ENCODE measurements around the gene HOXC4.

Gene HOXC4

DNA sequence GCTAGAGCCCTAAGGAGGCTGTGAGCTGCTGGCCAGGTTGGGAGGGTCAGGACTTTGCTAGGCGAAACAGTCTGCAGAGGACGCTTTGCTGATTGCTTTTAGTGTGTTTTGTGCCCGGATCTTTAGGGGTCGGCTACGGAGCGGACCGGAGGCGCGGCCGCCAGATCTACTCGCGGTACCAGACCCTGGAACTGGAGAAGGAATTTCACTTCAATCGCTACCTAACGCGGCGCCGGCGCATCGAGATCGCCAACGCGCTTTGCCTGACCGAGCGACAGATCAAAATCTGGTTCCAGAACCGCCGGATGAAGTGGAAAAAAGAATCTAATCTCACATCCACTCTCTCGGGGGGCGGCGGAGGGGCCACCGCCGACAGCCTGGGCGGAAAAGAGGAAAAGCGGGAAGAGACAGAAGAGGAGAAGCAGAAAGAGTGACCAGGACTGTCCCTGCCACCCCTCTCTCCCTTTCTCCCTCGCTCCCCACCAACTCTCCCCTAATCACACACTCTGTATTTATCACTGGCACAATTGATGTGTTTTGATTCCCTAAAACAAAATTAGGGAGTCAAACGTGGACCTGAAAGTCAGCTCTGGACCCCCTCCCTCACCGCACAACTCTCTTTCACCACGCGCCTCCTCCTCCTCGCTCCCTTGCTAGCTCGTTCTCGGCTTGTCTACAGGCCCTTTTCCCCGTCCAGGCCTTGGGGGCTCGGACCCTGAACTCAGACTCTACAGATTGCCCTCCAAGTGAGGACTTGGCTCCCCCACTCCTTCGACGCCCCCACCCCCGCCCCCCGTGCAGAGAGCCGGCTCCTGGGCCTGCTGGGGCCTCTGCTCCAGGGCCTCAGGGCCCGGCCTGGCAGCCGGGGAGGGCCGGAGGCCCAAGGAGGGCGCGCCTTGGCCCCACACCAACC is 23.9 kb upstream of the HOXC4 start:
- no peak for DNase-seq

DNA sequence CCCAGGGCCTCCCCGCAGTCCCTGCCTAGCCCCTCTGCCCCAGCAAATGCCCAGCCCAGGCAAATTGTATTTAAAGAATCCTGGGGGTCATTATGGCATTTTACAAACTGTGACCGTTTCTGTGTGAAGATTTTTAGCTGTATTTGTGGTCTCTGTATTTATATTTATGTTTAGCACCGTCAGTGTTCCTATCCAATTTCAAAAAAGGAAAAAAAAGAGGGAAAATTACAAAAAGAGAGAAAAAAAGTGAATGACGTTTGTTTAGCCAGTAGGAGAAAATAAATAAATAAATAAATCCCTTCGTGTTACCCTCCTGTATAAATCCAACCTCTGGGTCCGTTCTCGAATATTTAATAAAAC is 23.2 kb upstream of the HOXC4 start:
- no peak for DNase-seq

DNA sequence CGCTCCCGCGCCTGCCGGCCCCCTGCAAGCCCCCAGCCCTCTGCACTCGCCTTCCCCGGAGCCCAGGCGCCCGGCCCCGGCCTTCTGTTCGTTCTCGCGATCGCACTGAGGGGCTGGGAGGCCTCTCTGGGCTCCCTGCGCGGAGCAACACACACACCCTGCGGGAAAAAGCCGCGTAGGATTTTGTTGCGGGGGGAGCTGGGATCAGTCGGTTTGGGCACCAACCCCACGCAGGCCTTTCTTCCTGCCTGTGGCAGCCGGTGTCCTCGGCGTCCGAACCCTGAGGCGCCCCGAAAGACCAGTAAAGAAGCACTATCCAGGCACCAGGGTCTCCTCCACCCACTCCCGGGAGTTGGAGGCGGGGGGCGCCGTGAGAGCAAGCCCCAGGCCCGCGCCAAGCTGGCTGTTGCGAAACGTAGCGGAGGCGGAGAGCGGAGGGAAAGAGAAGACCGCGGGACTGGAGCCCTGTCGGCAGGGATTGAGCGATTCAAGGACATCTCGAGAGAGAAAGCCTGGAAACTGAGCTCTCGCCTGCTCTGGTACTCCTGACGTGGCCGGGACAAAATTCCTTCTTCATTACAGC is 22.7 kb upstream of the HOXC4 start:
- DNase-seq, result no peak

DNA sequence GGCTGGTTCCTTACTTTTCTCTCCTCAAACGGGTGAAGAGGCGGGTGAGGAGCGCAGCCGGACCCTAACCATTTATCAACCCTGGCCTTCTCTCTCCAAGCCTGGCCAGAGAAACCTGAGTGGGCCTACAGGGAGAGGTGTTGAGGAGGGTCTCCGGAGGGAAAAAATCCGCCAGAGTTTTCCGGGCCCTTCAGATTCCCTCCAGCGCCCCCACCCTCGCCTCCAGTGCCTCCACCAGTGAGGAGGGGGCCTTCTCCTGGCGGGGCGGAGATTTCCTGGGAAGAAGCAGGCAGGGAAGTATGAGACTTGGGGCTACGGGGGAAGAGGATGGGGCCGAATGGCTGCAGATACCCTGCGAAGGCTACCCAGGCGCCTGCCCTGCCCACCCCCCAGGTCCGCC is 22.2 kb upstream of the HOXC4 start:
- DNase-seq, result no peak

DNA sequence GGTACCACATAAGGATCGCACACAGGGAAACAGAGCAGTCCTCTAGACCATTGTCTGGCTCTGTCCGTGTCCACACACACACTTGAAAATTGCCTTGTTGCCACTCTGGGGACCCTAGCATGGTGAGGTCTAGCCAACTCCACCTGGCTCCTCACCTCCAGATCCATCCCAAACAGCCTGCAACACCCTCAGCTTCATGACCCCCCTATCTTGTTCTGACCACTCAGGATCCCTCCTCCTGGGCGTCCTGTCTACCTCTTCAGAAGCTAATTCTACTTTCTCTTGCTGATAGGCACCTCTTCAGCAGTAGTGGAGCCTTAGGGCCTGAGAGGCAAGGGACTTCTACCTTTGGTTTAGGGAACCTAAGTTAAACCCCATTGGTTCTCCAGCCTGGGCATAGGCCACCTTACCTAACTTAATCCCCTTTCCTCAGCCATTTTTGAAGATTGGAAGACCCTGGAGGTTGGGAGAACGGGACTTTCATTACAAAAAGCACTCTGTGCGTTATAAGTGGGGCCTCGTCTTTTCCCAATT is 21.5 kb upstream of the HOXC4 start:
- DNase-seq, result no peak

DNA sequence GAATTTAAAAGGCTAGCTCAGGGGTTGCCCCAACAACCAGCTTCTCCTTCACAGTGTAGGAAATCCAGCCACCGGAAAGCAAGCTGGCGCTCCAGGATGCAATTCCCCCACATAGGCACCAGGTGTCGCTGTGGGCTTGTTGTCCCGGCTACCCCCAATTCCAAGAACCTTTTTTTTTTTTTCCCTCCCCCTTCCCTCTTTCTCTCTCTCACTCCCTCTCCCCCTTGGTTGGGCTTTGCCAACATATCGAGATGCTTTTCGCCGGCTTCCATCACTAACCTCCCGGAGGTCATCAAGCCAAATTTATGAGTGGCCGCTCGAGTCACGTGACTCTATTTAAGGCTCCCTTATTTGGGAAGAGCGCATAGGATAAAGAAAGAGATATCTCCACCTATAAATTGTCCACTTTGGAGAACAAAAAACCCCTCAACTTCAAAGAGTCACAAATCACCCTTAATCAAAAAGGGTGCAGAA is 21.0 kb upstream of the HOXC4 start, which contains the start of gene HOXC5:
Gene HOXC5 (plus strand): TSS at position 424 of the 474 bp plus-strand sequence. CDS start 73 bp downstream, outside the sequence.
- peak; percentile 71 for DNase-seq

DNA sequence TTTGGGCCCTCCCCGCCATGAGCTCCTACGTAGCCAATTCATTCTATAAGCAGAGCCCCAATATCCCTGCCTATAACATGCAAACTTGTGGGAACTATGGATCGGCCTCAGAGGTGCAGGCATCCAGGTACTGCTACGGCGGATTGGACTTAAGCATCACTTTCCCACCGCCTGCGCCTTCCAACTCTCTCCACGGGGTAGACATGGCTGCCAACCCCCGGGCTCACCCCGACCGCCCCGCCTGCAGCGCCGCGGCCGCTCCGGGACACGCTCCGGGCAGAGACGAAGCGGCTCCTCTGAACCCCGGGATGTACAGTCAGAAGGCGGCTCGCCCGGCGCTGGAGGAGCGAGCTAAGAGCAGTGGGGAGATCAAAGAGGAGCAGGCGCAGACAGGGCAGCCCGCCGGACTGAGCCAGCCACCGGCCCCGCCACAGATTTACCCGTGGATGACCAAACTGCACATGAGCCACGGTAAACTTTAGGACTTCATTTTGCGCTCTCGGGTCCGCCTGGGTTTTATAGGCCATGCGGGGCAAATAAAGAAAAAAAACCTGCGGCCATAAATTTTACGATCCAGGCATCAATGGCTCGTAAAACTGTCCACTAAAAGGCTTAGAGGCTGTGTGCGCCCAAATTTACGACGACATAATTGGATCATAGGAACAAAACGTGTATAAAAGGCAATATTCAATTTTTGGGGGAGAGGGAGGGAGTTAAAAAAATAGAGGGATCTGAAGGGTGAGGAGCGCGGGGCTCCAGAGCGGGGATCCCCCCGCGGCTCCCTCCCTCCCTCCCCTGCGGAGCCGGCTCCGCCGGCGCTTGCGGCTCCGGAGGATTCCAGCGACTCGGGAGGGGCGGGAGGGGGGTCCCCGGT is 20.3 kb upstream of the HOXC4 start:
- DNase-seq, result no peak

DNA sequence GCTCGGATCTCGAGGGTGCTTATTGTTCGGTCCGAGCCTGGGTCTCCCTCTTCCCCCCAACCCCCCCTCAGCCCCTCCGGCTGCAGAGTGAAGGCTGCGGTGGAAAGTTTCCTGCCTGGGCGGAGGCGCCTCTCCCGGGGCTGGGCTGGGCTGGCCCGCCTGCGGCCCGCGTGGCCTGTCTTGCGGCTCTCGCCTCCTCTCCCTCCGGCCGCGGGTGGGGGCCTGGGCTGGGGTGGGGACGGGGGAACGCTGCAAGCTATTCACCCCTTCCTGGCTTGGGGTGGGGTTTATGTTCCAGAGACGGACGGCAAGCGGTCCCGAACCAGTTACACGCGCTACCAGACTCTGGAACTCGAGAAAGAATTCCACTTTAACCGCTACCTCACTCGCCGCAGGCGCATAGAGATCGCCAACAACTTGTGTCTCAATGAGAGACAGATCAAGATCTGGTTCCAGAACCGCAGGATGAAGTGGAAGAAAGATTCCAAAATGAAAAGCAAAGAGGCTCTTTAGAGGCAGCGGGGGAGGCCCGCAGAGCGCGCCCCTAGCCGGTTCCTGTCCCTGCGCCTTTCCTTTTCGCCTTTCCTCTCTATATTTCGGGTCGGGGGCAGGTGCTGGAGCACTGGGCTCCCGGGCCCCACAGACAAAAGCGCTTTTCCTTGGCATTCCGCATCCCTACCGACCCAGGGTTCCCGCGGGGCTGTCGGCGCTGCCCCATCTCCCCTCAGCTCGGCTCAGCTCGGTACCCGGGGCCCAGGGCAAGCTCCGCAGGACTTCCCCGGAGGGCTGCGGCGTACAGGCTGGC is 19.5 kb upstream of the HOXC4 start:
- no peak for DNase-seq

DNA sequence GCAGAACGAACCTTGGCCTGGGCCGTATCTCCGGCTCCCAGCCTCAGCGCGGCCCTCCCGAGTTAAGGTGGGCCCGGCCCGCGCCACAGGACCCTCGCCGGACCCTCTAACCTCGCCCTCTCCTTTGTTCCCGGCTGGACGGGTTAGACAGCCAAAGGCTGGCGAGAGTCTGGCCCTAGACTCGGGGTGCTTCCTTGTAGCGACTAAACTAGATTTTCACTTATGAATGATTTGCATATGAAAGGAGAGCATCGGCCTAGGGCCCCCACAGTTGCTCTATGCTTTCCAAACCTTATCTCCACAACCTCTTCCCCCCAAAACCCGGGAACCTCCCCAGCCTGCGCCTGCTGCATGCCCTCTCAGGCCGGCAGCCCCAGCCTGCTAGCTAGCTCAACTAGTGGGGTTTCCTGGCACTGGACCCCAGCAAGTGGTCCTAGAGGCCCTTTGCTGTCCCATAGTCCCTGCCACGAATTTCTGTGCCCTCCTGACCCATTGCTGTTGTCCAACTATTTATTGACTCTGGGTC is 18.8 kb upstream of the HOXC4 start:
- no peak for DNase-seq

DNA sequence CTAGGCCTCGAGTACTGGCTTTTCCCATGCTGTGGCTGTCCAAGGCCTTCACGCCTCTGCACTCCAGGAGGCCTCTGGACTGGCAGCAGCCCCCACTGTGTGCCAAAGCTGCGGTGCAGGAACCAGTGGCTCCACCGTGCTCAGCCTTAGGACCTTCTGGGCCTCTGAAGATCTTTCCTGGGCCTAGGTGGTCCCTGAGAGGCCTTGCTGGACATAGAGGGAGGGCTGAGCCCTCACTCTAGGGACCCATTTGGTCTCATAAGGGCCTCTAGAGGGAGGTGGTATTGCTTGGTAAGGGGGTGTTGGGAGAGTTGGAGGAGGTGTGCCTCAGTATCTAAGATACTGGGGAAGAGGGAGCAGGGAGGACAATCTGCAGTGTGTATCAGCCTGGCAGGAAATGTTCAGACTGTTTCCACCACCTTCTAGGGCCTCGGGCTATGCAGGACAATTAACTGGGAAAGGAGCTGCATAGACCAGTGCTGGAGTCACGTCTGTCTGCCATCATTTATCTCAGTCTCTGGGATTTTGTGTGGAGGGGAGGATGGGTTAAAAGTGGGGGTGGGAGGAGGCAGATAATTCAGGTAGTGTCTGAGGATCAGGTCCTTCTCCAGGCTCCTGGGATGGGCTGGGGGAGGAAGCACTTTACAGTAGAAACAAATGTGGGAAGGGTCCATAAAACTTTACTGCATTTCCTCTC is 17.9 kb upstream of the HOXC4 start:
- DNase-seq, result no peak

DNA sequence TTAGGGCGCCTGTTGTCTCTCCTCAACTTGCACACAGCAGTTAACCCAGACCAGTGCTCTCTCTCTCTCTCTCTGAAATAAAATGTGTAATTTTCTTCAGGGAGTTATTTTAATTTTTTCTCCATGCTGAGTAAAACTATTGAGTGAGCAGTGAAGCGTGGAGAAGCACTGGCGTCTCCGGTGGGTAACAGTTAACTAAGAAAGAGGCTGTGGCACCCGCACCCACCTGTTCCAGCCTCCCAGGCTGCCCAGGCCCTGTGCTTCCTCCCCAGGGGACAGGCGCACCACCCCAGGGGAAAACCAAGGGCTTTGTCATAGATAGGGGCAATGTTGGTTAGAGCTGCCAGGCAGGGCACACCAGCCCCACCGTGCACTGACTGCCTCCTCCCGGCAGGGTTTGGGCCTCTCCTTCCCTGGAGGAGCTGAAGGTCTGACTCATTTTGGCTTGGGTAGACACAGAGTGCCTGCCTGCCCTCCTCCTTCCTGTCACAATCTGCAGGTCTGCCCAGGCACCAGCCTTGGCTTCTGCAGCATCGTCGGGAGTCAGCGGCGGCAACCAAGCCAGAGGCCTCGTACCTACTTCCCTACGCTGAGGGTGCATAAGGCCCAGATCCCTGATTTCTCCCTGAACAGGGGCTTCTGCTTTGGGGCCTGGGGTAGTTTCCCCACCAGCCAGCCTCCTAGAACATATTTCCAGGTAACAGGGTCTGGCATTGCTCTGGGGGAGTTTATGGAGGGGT is 16.8 kb upstream of the HOXC4 start:
- DNase-seq, result no peak

DNA sequence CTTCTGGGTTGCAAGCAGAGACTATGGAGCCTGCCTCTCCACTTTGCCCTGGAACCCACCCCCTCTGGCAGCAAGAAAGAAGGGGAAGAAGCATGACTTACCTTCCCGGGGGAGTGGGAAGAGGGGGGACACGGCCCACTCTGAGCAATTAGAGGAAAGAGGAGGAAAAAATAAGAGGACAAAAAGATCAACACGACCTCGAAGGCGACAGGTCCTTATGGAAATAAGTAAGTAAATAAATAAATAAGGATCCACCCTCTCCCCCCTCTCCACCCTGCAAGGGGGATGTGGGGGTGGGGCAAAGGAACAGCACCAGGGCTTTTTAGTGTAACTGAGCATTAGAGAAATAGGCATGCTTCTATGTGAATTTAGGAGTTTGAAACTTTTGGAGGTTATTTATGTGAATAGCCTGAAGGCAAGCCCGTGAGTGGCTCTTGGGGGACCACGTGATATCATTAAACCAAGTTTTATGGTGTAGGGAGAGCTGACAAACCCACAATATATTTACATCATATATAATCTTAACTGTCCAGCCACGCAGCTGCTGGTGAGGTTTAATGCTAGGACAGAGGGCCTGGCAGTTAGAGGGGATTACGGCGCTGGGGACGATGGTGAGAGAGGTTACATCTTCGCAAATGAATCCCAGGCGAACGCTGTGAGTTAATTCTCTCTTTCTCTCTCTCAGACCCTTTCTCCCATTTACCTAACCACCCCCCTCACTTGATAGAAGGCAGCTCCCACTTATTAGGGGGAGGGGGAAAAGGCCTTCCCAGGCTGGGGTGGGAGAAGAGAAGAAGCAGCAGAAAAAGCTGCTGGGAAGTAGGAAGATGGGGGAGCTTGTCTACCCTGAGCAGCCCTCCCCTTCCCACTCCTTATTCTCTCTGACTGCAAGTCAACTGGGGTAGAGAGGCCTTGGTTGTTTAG is 16.0 kb upstream of the HOXC4 start:
- no peak for DNase-seq

DNA sequence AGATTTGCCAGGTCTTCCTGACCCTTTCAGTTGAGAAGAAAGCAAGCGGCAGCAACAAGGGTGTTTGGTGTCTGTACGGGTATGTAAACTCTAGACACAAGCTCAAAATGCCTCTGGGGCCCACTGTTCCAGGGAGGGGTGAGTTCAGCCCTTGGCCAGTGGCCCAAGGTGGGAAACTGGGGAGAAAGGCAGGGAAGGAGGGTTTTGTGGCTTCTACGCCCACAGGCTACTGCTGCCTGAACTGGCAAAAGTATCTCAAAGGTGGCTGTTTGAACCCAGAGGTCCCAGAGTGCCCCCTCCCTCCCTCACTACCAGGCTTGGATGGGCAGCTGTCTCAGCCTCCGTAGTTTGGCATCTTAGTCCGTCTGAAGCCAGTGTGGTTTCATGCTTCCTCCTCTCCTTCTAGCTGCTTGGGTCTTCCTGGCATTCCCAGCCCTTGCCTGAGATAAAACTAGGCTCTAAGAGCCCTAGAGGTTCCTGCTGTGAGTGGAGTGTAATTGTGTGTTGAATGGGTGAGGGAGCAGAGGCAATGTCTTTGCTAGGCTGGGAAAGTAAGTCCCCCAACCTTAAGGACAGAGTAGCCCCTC is 15.3 kb upstream of the HOXC4 start:
- no peak for DNase-seq

DNA sequence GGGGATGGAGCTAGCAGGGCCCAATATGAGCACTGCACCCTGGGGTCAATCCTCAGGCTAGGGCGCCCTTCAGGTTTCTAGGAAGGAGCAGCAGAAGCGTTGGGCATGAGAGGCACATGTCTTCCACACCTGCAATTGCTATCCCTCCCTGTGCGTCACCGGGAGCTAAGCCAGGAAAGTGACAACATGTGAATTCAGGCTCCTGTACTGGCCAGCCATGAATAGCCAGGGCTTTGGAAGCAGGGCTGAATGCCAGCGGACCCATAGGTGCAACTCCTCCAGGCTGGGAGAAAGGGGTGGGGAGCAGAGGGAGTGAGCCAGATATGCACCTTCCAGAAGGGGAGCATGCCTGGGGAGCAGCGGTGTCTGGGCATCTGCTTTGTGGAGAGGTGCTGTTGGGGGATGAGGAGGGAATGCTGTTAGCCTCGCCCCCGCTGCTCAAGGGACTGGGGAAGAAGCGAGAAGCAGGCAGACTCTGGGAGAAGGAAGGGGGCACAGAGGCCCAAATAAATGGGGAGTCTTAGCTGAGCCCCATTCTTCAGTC is 14.7 kb upstream of the HOXC4 start:
- DNase-seq, result no peak

DNA sequence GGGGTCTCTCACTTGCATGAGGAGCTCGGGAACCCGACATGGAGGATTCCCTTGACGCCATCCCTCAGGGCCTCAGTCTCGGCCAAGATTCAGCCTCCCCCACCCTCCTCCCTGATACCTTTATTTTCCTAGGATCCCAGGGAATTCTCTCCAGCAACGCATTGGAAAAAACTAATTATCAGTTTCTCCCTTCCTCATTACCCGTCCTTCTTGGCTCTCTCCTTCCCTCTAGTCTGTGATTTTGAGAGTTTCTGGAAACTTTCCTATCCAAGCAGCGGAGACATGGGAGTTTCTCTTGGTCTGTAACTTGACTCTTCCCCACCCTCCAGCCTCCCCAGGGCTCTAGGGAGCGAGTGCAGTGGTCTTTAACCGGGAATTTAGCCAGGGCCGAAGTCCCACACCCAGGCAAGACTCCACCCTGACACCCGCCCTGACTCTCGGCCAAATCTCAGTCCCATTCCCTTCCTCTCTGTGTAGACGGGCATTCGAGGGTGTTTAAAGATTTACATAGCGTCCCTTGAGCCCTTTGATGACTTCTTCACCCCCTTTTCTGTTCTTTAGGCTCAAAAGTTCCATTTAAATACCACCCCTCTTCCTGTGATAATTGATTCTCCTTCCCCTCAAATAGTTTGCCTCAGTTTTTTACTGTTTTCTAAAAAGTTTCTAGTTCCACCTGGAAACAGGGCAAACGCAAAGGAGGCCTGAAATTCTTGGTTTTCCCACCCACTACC is 14.1 kb upstream of the HOXC4 start:
- DNase-seq, result no peak

DNA sequence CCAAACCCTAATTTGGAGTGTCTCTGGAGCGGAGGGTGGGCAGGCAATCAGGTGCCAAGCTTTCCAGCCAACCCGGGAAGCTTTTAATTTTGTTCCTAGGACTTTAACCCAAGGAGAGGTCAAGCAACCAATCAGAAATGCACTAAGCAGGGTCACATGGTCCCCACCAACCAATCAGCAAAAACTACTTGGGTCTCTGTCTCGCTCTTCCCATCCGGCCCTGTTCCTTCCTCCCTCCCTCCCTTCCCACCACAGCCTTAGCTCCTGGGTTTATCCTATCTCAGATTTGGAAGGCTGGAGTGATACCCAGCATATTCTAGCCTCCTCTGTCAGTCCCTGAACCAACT is 13.5 kb upstream of the HOXC4 start:
- DNase-seq, result no peak

DNA sequence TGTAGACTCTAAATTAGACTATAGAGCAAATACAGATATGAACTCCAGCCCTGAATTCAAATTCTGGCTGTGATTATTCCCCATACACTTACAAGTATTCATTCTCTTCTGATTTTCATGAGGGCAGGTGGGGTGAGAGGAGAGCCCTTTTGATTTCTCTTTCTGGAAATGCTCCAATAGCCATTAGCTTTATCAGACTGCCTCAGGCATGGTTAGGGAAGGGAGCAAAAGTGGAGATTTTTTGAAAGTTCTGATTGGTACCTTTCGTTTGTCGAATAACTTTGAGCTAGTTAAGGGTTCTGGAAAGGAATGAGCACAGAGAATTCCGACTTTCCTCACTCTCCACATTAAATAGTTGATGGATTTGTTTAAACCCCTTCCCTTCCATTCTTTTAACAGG is 13.0 kb upstream of the HOXC4 start:
- no peak for DNase-seq

DNA sequence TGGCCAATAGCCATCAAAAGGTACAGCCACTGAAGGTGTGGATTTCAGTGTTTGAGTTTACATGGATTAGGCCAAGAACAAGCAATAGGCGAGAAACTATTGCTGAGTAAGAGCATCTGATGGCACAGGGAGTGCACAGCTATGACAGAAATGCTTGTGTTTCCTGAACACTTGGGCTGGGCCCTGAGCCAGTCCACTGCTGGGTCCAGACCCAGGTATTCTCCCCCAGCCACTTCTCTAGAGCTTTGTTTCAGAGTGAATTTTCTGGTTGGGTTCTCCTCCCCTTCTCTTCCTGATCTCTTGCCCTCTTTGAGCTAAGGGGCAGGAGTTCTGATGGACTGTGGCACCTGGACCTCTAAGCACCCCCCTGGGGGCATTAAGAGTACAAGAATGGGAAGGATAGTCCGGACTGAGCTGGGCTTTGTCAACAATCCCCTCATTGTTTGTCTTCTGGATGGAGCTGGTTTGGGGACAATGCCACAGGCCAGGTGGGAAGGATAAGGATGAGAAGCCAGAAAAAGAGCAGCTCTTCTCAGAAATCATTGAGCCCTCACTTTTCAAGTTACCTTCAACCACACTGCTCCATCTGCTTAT is 12.4 kb upstream of the HOXC4 start:
- DNase-seq, result no peak

Data from CD4-positive, alpha-beta T cell treated with Interleukin-6 for 4 hours (primary cell).